PFSK-1 (cell line): Measurements from ENCODE around the gene FAM222A.

ENCODE experiments used
- FOXP2 ChIP-seq: optimal IDR thresholded peaks from 2 replicates; pipeline ENCODE3; 2011; ENCODE audit warnings: borderline replicate concordance, control low read depth, inconsistent platforms; ENCODE audit not compliant: insufficient read depth; ENCODE audit errors: extremely low read length, extremely low read depth
- POLR2AphosphoS5 ChIP-seq: IDR thresholded peaks from 2 replicates; pipeline ENCODE4 v1.6.1; 2012; ENCODE audit warnings: low read depth, mild to moderate bottlenecking, control low read depth, low read length, moderate library complexity
- SIN3A ChIP-seq: IDR thresholded peaks from 2 replicates; pipeline ENCODE4 v1.6.1; 2012; ENCODE audit warnings: mild to moderate bottlenecking, low read length, moderate library complexity, borderline replicate concordance; ENCODE audit not compliant: insufficient read depth
- TAF1 ChIP-seq: IDR thresholded peaks from 2 replicates; pipeline ENCODE4 v1.6.1; 2012; ENCODE audit warnings: low read length, control low read depth, borderline replicate concordance; ENCODE audit not compliant: insufficient read depth
- TF ChIP-seq, protein P1 (sequence below), 2 experiments: IDR thresholded peaks; 2 replicates each; pipeline versions ENCODE4 v1.6.1 to v1.8.0; 2011 to 2012; ENCODE audit warnings: low read depth in 2 of 2, low read length in 2 of 2, control low read depth in 1 of 2, inconsistent platforms in 1 of 2, mild to moderate bottlenecking in 1 of 2, moderate library complexity in 1 of 2; ENCODE audit not compliant: insufficient read depth in 1 of 2

DNA sequence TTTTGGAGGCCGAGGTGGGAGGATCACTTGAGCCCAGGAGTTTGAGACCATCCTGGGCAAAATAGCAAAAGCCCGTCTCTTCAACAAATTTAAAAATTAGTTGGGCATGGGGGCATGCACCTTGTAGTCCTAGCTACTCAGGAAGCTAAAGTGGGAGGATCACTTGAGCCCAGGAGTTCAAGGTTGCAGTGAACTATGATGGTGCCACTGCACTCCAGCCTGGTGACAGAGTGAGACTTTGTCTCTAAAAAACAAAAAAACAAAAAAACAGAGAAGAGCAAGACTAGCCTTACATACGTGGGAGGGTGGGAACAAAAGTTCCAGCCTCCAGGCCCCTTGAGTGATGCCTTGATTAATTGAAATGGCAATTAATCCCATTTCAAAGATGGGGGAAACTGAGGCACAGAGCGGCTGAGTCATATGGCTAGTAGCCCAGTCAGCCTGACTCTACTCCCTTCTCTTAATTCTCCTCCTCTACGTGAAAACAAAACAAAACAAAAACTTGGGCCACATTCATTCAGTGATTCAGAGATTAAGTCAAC, 3.3 kb upstream of the FAM222A start:
- TF ChIP-seq FOXP2, result no peak
- TF ChIP-seq POLR2AphosphoS5, result no peak
- TF ChIP-seq TAF1, result no peak
- TF ChIP-seq SIN3A, result no peak
- TF ChIP-seq, protein P1, sequence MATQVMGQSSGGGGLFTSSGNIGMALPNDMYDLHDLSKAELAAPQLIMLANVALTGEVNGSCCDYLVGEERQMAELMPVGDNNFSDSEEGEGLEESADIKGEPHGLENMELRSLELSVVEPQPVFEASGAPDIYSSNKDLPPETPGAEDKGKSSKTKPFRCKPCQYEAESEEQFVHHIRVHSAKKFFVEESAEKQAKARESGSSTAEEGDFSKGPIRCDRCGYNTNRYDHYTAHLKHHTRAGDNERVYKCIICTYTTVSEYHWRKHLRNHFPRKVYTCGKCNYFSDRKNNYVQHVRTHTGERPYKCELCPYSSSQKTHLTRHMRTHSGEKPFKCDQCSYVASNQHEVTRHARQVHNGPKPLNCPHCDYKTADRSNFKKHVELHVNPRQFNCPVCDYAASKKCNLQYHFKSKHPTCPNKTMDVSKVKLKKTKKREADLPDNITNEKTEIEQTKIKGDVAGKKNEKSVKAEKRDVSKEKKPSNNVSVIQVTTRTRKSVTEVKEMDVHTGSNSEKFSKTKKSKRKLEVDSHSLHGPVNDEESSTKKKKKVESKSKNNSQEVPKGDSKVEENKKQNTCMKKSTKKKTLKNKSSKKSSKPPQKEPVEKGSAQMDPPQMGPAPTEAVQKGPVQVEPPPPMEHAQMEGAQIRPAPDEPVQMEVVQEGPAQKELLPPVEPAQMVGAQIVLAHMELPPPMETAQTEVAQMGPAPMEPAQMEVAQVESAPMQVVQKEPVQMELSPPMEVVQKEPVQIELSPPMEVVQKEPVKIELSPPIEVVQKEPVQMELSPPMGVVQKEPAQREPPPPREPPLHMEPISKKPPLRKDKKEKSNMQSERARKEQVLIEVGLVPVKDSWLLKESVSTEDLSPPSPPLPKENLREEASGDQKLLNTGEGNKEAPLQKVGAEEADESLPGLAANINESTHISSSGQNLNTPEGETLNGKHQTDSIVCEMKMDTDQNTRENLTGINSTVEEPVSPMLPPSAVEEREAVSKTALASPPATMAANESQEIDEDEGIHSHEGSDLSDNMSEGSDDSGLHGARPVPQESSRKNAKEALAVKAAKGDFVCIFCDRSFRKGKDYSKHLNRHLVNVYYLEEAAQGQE (IDR thresholded peaks at IDR 0.05; ENCODE audit: insufficient read depth in 1 of 2, low read depth in 2 of 2, low read length in 2 of 2), result no peak
